HG02588 (cell line): Measurements from ENCODE around the gene NDUFS2.

Experiments used
- ATAC-seq: cut with Tn5 transposase; IDR thresholded peaks from one replicate; pipeline ENCODE4 v1.9.1; 2021; ENCODE audit warnings: mild to moderate bottlenecking, moderate library complexity; ENCODE audit not compliant: unreplicated experiment

NDUFS2 gene

GRCh38 chr1:161201836-161202712 is at the start of gene NDUFS2:
Gene NDUFS2 (plus strand): TSS chr1:161202367. CDS start chr1:161202386, 19 bp downstream.
- peak; percentile 92 for ATAC-seq

- no peak for ATAC-seq
Observed at GRCh38 chr1:161153176-161153575, 49.0 kb upstream of the NDUFS2 start.

GRCh38 chr1:161153682-161154337 is 48.4 kb upstream of the NDUFS2 start, which contains the start of gene UFC1:
Gene UFC1 (plus strand): TSS chr1:161153978. CDS start chr1:161153998, 20 bp downstream.
- peak; percentile 87 for ATAC-seq

- ATAC-seq: no peak
Observed at GRCh38 chr1:161157867-161158266, 44.3 kb upstream of the NDUFS2 start.

GRCh38 chr1:161158316-161159010 is 43.7 kb upstream of the NDUFS2 start:
- ATAC-seq: peak; percentile 2

- peak; percentile 78 for ATAC-seq
Observed at GRCh38 chr1:161159087-161159912, 42.9 kb upstream of the NDUFS2 start, which contains the start of gene USP21. Gene USP21 (plus strand): TSS chr1:161159500. CDS start chr1:161160641, 1,141 bp downstream.

- peak; percentile 2 for ATAC-seq
Observed at GRCh38 chr1:161159913-161160243, 42.3 kb upstream of the NDUFS2 start.

- ATAC-seq: no peak
Observed at GRCh38 chr1:161160671-161161145, 41.5 kb upstream of the NDUFS2 start.

GRCh38 chr1:161161652-161162051 is 40.5 kb upstream of the NDUFS2 start:
- no peak for ATAC-seq

GRCh38 chr1:161162052-161162451 is 40.1 kb upstream of the NDUFS2 start:
- ATAC-seq: no peak

- no peak for ATAC-seq
Observed at GRCh38 chr1:161162806-161163205, 39.4 kb upstream of the NDUFS2 start.

GRCh38 chr1:161163793-161164192 is 38.4 kb upstream of the NDUFS2 start:
- ATAC-seq: no peak

- no peak for ATAC-seq
Observed at GRCh38 chr1:161164901-161165610, 37.1 kb upstream of the NDUFS2 start.

- ATAC-seq: peak; percentile 92
Observed at GRCh38 chr1:161165742-161166668, 36.2 kb upstream of the NDUFS2 start, which contains the start of gene PPOX. Gene PPOX (plus strand): TSS chr1:161166426. CDS start chr1:161166848, 422 bp downstream.

- no peak for ATAC-seq
Observed at GRCh38 chr1:161166669-161167548, 35.3 kb upstream of the NDUFS2 start.

GRCh38 chr1:161168906-161169305 is 33.3 kb upstream of the NDUFS2 start:
- no peak for ATAC-seq

GRCh38 chr1:161171191-161171590 is 31.0 kb upstream of the NDUFS2 start:
- ATAC-seq: no peak

GRCh38 chr1:161171696-161172095 is 30.5 kb upstream of the NDUFS2 start:
- ATAC-seq: no peak
